IMR-90 (cell line): ENCODE results near the gene XRCC5.

ENCODE experiments used
- BHLHE40 ChIP-seq: fragments of 150-350 bp; IDR thresholded peaks from 2 replicates; pipeline ENCODE4 v1.6.1; 2016; ENCODE audit warnings: mild to moderate bottlenecking, low read depth, low read length
- CEBPB ChIP-seq: IDR thresholded peaks from 2 replicates; pipeline ENCODE4 v1.6.1; 2012; ENCODE audit warnings: low read depth, low read length, improper control_type of control experiment
- CTCF ChIP-seq: conservative IDR thresholded peaks from 2 replicates; pipeline ENCODE4 v1.5.1; 2012; ENCODE audit warnings: mild to moderate bottlenecking, low read depth, low read length, improper control_type of control experiment
- MAZ ChIP-seq: IDR thresholded peaks from 2 replicates; pipeline ENCODE4 v1.6.1; 2012; ENCODE audit warnings: low read depth, mild to moderate bottlenecking, low read length, improper control_type of control experiment, moderate library complexity, borderline replicate concordance
- POLR2A ChIP-seq: IDR thresholded peaks from 2 replicates; pipeline ENCODE4 v1.6.1; 2012; ENCODE audit warnings: mild to moderate bottlenecking, low read depth, low read length
- RFX5 ChIP-seq: IDR thresholded peaks from 2 replicates; pipeline ENCODE4 v1.8.0; 2012; ENCODE audit warnings: low read depth, mild to moderate bottlenecking, low read length, moderate library complexity
- SMC3 ChIP-seq: fragments of 150-350 bp; IDR thresholded peaks from 2 replicates; pipeline ENCODE4 v1.6.1; 2016; ENCODE audit warnings: low read depth, mild to moderate bottlenecking, antibody characterized with exemption, low read length, moderate library complexity
- TF ChIP-seq, protein P1 (sequence below): fragments of 150-350 bp; IDR thresholded peaks from 2 replicates; pipeline ENCODE4 v1.6.1; 2017; ENCODE audit warnings: mild to moderate bottlenecking, antibody characterized with exemption, low read length, low read depth
- TF ChIP-seq, protein P2 (sequence below): fragments of 150-350 bp; IDR thresholded peaks from 2 replicates; pipeline ENCODE4 v1.6.1; 2016; ENCODE audit warnings: low read depth, mild to moderate bottlenecking, low read length, moderate library complexity, borderline replicate concordance

DNA sequence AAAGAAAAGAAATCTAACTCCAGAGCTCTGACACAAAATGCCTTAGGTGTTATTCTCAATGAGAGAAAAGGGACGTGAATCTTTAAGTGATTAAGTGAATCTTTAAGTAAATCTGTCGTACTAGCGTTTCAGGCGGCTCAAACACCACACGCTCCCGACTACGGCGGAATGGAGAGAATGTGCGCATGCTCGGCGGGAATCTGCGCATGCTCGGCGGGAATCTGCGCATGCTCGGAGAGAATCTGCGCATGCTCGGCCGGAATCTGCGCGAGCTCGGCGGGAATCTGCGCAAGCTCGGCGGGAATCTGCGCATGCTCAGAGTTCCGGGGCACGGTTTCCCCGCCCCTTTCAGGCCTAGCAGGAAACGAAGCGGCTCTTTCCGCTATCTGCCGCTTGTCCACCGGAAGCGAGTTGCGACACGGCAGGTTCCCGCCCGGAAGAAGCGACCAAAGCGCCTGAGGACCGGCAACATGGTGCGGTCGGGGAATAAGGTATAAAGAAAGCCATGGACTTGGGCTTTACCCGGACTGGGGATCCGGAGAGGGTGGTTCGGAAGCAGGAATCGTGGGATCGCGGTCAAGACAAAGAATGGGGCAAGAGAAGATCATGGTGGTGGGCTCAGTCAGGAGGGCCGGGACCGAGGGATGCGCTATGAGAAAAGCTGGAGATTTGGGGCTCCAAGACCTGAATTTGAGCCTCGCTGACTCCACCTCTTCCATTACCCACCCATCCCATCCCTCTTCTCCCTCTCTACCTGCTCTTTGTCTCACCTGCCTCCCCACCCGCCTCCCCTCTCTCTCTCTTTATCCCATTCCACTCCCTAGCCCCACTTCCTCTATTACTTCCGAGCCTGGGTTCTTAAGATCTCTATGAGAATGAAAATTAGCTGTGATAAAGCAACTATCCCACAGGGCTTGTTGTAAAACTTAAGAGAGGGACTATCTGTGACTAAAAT, at the start of gene XRCC5:
- TF ChIP-seq CTCF (no peak), POLR2A (peak; percentile 91), SMC3 (no peak), MAZ (0 out of 2 replicates have a peak, but pooled peaks have one; percentile 38), BHLHE40 (no peak), CEBPB (peak; percentile 99), RFX5 (no peak)
- TF ChIP-seq, protein P1, sequence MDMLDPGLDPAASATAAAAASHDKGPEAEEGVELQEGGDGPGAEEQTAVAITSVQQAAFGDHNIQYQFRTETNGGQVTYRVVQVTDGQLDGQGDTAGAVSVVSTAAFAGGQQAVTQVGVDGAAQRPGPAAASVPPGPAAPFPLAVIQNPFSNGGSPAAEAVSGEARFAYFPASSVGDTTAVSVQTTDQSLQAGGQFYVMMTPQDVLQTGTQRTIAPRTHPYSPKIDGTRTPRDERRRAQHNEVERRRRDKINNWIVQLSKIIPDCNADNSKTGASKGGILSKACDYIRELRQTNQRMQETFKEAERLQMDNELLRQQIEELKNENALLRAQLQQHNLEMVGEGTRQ, result no peak
- TF ChIP-seq, protein P2, sequence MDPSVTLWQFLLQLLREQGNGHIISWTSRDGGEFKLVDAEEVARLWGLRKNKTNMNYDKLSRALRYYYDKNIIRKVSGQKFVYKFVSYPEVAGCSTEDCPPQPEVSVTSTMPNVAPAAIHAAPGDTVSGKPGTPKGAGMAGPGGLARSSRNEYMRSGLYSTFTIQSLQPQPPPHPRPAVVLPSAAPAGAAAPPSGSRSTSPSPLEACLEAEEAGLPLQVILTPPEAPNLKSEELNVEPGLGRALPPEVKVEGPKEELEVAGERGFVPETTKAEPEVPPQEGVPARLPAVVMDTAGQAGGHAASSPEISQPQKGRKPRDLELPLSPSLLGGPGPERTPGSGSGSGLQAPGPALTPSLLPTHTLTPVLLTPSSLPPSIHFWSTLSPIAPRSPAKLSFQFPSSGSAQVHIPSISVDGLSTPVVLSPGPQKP, result 0 out of 2 replicates have a peak, but pooled peaks have one; percentile 29
